DND-41 (cell line): ENCODE data around the gene QSER1.

Experiments used
- ATAC-seq: fragments of 200-7000 bp; cut with Tn5 transposase; 3 replicates; pipeline ENCODE4 v1.9.1; 2021; ENCODE audit warnings: low read depth; ENCODE audit not compliant: insufficient read depth
- DNase-seq: peaks from one replicate; pipeline ENCODE4 v3.0.0-alpha.2; 2020
- H2AFZ ChIP-seq: 2 replicates; pipeline ENCODE4 v1.6.0; 2012; ENCODE audit warnings: low read depth, low read length
- H3K27ac ChIP-seq: 2 replicates; pipeline ENCODE4 v1.5.1; 2012; ENCODE audit warnings: low read length, inconsistent platforms
- H3K27me3 ChIP-seq: fragments of 200-600 bp; sonication (generic); 2 replicates; pipeline ENCODE4 v1.6.0; 2012; ENCODE audit warnings: low read length, mild to moderate bottlenecking, inconsistent platforms; ENCODE audit not compliant: insufficient read depth, poor library complexity
- H3K36me3 ChIP-seq: 2 replicates; pipeline ENCODE4 v1.5.1; 2012; ENCODE audit warnings: low read length, inconsistent platforms; ENCODE audit not compliant: insufficient read depth
- H3K4me1 ChIP-seq: 2 replicates; pipeline ENCODE4 v1.5.1; 2012; ENCODE audit warnings: mild to moderate bottlenecking, low read length; ENCODE audit not compliant: insufficient read depth
- H3K4me2 ChIP-seq: 2 replicates; pipeline ENCODE4 v1.6.0; 2012; ENCODE audit warnings: mild to moderate bottlenecking, moderate library complexity, low read length, inconsistent platforms; ENCODE audit not compliant: insufficient read depth
- H3K4me3 ChIP-seq, 2 experiments: fragments of 200-600 bp in 1 of 2; shearing (Covaris generic) in 1 of 2; 2 replicates each; pipeline ENCODE4 v1.5.1; 2012 to 2016; ENCODE audit warnings: inconsistent platforms in 2 of 2, low read length in 2 of 2, mild to moderate bottlenecking in 2 of 2, low read depth in 1 of 2, moderate library complexity in 1 of 2
- H3K79me2 ChIP-seq: 2 replicates; pipeline ENCODE4 v1.6.0; 2012; ENCODE audit warnings: low read length, inconsistent platforms; ENCODE audit not compliant: insufficient read depth
- H3K9ac ChIP-seq: 2 replicates; pipeline ENCODE4 v1.6.0; 2012; ENCODE audit warnings: low read depth, mild to moderate bottlenecking, inconsistent platforms, low read length, moderate library complexity
- H3K9me3 ChIP-seq: 2 replicates; pipeline ENCODE4 v1.5.1; 2012; ENCODE audit warnings: low read length, moderate library complexity, mild to moderate bottlenecking, inconsistent platforms; ENCODE audit not compliant: insufficient read depth, severe bottlenecking
- H4K20me1 ChIP-seq: 2 replicates; pipeline ENCODE4 v1.6.0; 2012; ENCODE audit warnings: low read length; ENCODE audit not compliant: insufficient read depth
- CTCF ChIP-seq: IDR thresholded peaks from 2 replicates; pipeline ENCODE4 v1.5.1; 2012; ENCODE audit warnings: borderline replicate concordance, low read length, moderate library complexity, mild to moderate bottlenecking; ENCODE audit not compliant: poor library complexity, severe bottlenecking; ENCODE audit errors: extremely low read depth
- EZH2 ChIP-seq: IDR thresholded peaks from 3 replicates; pipeline ENCODE4 v1.6.1; 2012; ENCODE audit warnings: borderline replicate concordance, low read depth, mild to moderate bottlenecking, moderate library complexity, low read length, inconsistent platforms; ENCODE audit not compliant: severe bottlenecking

QSER1 gene

GRCh38 chr11:32919338-32919737, 26.7 kb downstream of the QSER1 start:
- H3K36me3 ChIP-seq, result peaks cover 4% of the 10 kb centered on the region; the same call in 1 of the 2 replicates
- no peak overlapping the region for H3K27ac ChIP-seq
- H3K9ac ChIP-seq, result no peak overlapping the region
- DNase-seq (no peak), ATAC-seq (no peak)
- no peak overlapping the region for H3K4me2 ChIP-seq
- no peaks in the 10 kb centered on the region for H3K4me1 ChIP-seq
- H4K20me1 ChIP-seq, result peaks cover 16% of the 10 kb centered on the region; the same call in 1 of the 2 replicates
- H3K9me3 ChIP-seq, result no peaks in the 10 kb centered on the region
- H2AFZ ChIP-seq, result no peak overlapping the region
- TF ChIP-seq EZH2 (no peak), CTCF (no peak)
- H3K79me2 ChIP-seq, result peaks cover 89% of the 10 kb centered on the region
- no peaks in the 10 kb centered on the region for H3K27me3 ChIP-seq
- no peak overlapping the region for H3K4me3 ChIP-seq

DNA sequence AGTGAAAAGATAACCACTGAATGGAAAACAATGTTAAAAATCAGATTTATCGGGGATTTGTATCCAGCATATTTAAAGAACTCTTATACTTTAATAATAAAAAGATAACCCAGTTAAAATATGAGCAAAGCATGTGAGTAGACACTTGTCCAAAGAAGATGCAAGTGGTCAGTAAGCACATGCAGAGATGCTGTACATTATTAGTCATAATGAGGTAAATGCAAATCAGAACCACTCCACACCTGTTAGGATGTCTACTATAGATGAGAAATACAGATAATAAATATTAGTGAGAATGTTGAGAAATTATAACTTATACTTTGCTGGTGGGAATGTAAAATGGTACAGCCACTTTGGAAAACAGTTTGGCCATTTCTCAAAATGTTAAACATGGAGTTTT, 28.0 kb downstream of the QSER1 start:
- Histone ChIP-seq H3K9ac (no peak overlapping the region), H3K27ac (no peak overlapping the region), H3K4me3 (no peak overlapping the region), H3K36me3 (peaks cover 4% of the 10 kb centered on the region; the same call in 1 of the 2 replicates), H3K79me2 (peaks cover 88% of the 10 kb centered on the region), H2AFZ (no peak overlapping the region), H3K27me3 (no peaks in the 10 kb centered on the region), H3K4me2 (no peak overlapping the region), H3K9me3 (no peaks in the 10 kb centered on the region), H3K4me1 (no peaks in the 10 kb centered on the region), H4K20me1 (peaks cover 13% of the 10 kb centered on the region; the same call in 1 of the 2 replicates)
- TF ChIP-seq CTCF (no peak), EZH2 (no peak)
- ATAC-seq (no peak), DNase-seq (no peak)

DNA sequence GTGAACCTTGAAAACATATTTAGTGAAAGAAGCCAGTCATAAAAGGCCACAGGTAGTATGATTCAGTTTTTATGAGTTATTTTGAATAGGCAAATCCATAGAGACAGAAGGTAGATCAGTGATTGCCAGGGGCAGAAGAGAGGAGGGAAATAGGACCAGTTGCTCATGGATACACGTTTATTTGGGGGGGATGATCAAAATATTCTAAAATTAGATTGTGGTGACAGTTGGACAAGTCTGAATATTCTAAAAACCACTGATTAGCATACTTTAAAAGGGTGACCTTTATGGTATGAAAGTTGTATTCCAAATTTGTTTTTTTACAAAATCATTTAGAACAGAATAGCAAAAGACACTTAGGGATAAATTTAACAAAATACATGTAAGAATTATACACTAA, 28.6 kb downstream of the QSER1 start:
- Histone ChIP-seq H3K27ac (no peak overlapping the region), H3K4me2 (no peak overlapping the region), H3K36me3 (peaks cover 3% of the 10 kb centered on the region; the same call in 1 of the 2 replicates), H4K20me1 (peaks cover 16% of the 10 kb centered on the region; the same call in 1 of the 2 replicates), H3K9me3 (no peaks in the 10 kb centered on the region), H3K4me3 (no peak overlapping the region), H2AFZ (no peak overlapping the region), H3K4me1 (no peaks in the 10 kb centered on the region), H3K27me3 (no peaks in the 10 kb centered on the region), H3K9ac (no peak overlapping the region), H3K79me2 (peaks cover 88% of the 10 kb centered on the region)
- ATAC-seq (no peak), DNase-seq (no peak)
- no peak for TF ChIP-seq EZH2
- no peak for TF ChIP-seq CTCF

DNA sequence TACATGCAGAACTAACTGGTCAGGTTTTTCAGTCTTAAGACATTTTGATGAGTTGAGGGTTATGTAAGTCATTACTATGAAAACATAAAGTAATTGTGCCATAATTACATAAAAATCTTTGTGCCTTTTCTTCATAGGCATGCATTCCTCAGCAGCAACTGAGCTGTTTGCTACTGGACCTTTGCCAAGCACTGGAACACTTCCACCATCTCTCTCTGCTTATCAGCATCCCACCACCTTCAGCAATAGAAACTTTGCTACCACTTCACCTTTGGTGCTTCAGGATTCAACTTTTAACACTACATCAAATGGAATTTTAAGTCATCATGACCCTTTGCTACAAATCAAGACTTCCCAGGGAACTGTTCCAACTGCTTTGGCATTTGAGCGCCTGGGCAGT, 39.0 kb downstream of the QSER1 start:
- Histone ChIP-seq H4K20me1 (no peaks in the 10 kb centered on the region), H2AFZ (no peak overlapping the region), H3K9ac (no peak overlapping the region), H3K4me3 (no peak overlapping the region), H3K4me1 (no peaks in the 10 kb centered on the region), H3K27me3 (no peaks in the 10 kb centered on the region), H3K9me3 (no peaks in the 10 kb centered on the region), H3K4me2 (no peak overlapping the region), H3K79me2 (peaks cover 14% of the 10 kb centered on the region), H3K36me3 (peaks cover 74% of the 10 kb centered on the region), H3K27ac (no peak overlapping the region)
- DNase-seq (no peak), ATAC-seq (no peak)
- TF ChIP-seq CTCF, result no peak
- TF ChIP-seq EZH2, result no peak
